ENCODE measurements around the gene KERA. TPM values are rescaled to one million over a fixed set of nuclear protein-coding genes. Genes with fewer than 3 reads are reported as not detected.

The KERA gene
- total and polyA plus RNA-seq, 2 of the 4 experiments (the other 2 are of a cell fraction), result not detected

DNA sequence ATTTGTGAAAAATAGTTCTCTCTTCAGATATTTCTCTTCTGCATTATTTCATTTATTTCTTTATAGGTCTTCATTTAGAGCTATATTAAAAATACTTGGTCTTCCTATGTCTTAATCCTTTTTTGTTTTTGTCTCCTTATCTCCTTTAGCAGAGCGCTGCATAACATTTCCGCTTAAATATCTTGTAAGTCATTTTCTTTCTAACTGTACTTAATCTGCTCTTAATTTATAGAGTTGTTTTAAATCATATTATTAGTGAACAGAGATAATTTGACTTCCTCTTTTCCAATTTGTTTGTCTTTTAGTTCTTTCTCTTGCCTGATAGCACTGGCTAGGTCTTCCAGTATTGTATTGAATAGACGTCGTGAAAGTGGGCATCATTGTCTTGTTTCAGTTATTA is 35.5 kb upstream of the KERA start:
- no peaks in the 10 kb centered on the region for H3K4me1 ChIP-seq (ENCODE audit: control insufficient read depth, insufficient read depth, low read length)
- H3K23ac ChIP-seq (ENCODE audit: low read depth, low read length), result no peak overlapping the region
- no peak overlapping the region for H2AK5ac ChIP-seq (ENCODE audit: low read depth, low read length)
- in situ Hi-C loops (cut with MboI; ENCODE audit: low sequenced_read_pairs) (no loop called here), dilution Hi-C loops (cut with HindIII; ENCODE audit: low sequenced_read_pairs, unreplicated experiment) (no loop called here), intact Hi-C loops (cut with micrococcal nuclease) (loop anchor here (5.0 kb wide), 1 partner anchor 51 kb away; no protein-coding TSS in a partner anchor)
- H3K18ac ChIP-seq (ENCODE audit: low read depth, low read length), result peak overlapping the region; percentile 57; the same call in 1 of the 2 replicates
- no peak overlapping the region for H2BK120ac ChIP-seq (ENCODE audit: low read depth, low read length)
- no CpG with 5 or more reads among the region's 4 CpGs for WGBS, 2 experiments (ENCODE audit: extremely low coverage in 2 of 2, insufficient read length in 1 of 2)
- no peak overlapping the region for H2BK15ac ChIP-seq (ENCODE audit: low read depth, low read length)
- TF ChIP-seq RAD21 (IDR thresholded peaks at IDR 0.05; ENCODE audit: low read length) (no peak), CEBPB (IDR thresholded peaks at IDR 0.05; ENCODE audit: low read depth, low read length) (no peak), SMC3 (IDR thresholded peaks at IDR 0.05; ENCODE audit: low read depth, low read length) (no peak), FOS (IDR thresholded peaks at IDR 0.05; ENCODE audit: low read depth, low read length) (no peak), POLR2A (IDR thresholded peaks at IDR 0.05; ENCODE audit: low read depth, low read length) (no peak), MAZ (IDR thresholded peaks at IDR 0.05; ENCODE audit: borderline replicate concordance, low read depth, low read length) (no peak), RCOR1 (IDR thresholded peaks at IDR 0.05; ENCODE audit: insufficient replicate concordance, low read length) (no peak), RFX5 (IDR thresholded peaks at IDR 0.05; ENCODE audit: low read depth, low read length) (no peak)
- TF ChIP-seq, protein P1, sequence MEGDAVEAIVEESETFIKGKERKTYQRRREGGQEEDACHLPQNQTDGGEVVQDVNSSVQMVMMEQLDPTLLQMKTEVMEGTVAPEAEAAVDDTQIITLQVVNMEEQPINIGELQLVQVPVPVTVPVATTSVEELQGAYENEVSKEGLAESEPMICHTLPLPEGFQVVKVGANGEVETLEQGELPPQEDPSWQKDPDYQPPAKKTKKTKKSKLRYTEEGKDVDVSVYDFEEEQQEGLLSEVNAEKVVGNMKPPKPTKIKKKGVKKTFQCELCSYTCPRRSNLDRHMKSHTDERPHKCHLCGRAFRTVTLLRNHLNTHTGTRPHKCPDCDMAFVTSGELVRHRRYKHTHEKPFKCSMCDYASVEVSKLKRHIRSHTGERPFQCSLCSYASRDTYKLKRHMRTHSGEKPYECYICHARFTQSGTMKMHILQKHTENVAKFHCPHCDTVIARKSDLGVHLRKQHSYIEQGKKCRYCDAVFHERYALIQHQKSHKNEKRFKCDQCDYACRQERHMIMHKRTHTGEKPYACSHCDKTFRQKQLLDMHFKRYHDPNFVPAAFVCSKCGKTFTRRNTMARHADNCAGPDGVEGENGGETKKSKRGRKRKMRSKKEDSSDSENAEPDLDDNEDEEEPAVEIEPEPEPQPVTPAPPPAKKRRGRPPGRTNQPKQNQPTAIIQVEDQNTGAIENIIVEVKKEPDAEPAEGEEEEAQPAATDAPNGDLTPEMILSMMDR (conservative IDR thresholded peaks at IDR 0.05; ENCODE audit: low read depth, low read length), result no peak
- no peaks in the 10 kb centered on the region for H3K36me3 ChIP-seq (ENCODE audit: control insufficient read depth, insufficient read depth, low read length)
- H3K9ac ChIP-seq (ENCODE audit: low read depth, low read length), result no peak overlapping the region
- peak overlapping the region in 1 of 2 experiments; percentile 22; a peak in 1 of 4 replicates for H4K8ac ChIP-seq (ENCODE audit: low read depth in 2 of 2, low read length in 2 of 2)
- no peak overlapping the region for H3K14ac ChIP-seq (replicated peaks; ENCODE audit: low read depth, low read length)
- BruUV-seq (replicated peaks), result no TSS peak
- no peak overlapping the region for H2AFZ ChIP-seq (replicated peaks; ENCODE audit: low read length, poor library complexity)
- no peak overlapping the region for H2BK20ac ChIP-seq (ENCODE audit: low read depth, low read length)
- H3K27me3 ChIP-seq (ENCODE audit: control insufficient read depth, insufficient read depth, low read length), result no peaks in the 10 kb centered on the region
- H2AK9ac ChIP-seq (replicated peaks; ENCODE audit: low read depth, low read length, poor library complexity), result no peak overlapping the region
- H4K91ac ChIP-seq (ENCODE audit: insufficient read depth, low read depth, low read length), result no peak overlapping the region
- no peak overlapping the region for H2BK5ac ChIP-seq (ENCODE audit: low read depth, low read length, poor library complexity, severe bottlenecking)
- no peak overlapping the region for H3K4me3 ChIP-seq (ENCODE audit: insufficient read depth, low read depth, low read length)
- no peaks in the 10 kb centered on the region for H3K9me1 ChIP-seq (ENCODE audit: insufficient read depth, low read length)
- no peaks in the 10 kb centered on the region for H3K79me1 ChIP-seq (ENCODE audit: low read depth in 1 of 2, low read length in 2 of 2)
- no peak overlapping the region for H3K27ac ChIP-seq (ENCODE audit: insufficient read depth, low read length)
- ChIA-PET CTCF (interaction anchor here (0.8 kb wide), 1 partner anchor 12 kb away, joined by 3 read pairs; no protein-coding TSS in a partner anchor), POLR2A (ENCODE audit: unreplicated experiment) (no interaction called here)
- H4K5ac ChIP-seq (ENCODE audit: low read depth, low read length), result peak overlapping the region; percentile 48; the same call in 1 of the 2 replicates
- ATAC-seq (ENCODE audit: low read depth) (no peak), DNase-seq (no peak)
- H3K56ac ChIP-seq (ENCODE audit: extremely low read depth, insufficient read depth, low read length), result no peak overlapping the region
- H3K9me3 ChIP-seq (ENCODE audit: control insufficient read depth, insufficient read depth, low read length), result peaks cover 2% of the 10 kb centered on the region; the same call in 1 of the 2 replicates
- no peak overlapping the region for H3K4ac ChIP-seq (ENCODE audit: low read depth, low read length)
- no peaks in the 10 kb centered on the region for H4K20me1 ChIP-seq (ENCODE audit: insufficient read depth, low read length)
- H3K4me2 ChIP-seq (ENCODE audit: low read depth, low read length), result peak overlapping the region; percentile 44; the same call in 1 of the 2 replicates

Measured in IMR-90 (cell line).